Right atrium auricular region (tissue), 2 donors: ENCODE results near the gene HES2. TPM values are rescaled to one million over a fixed set of nuclear protein-coding genes. Genes with fewer than 3 reads are reported as not detected.

Experiments used
- microRNA-seq, 2 donors: library from miRNA; unstranded; fragments of <30 nt; microRNA quantifications; one replicate each; pipeline ENCODE4, GENCODE V29; 2016 to 2017; ENCODE audit warnings: borderline number of aligned reads in 2 of 2, borderline replicate concordance in 1 of 2
- total RNA-seq, 2 donors: library from RNA; depleted of rRNA; stranded (reverse); fragments of >200 nt; gene quantifications; one replicate each; pipeline ENCODE4 v1.1.0, GENCODE V29; 2016

The HES2 gene
- total RNA-seq, 2 donors from 2014 or later = not detected

Small RNAs within 50 kb of the gene (microRNA-seq; reads per million reads assigned to microRNA genes)
- gene MIR4252 = 0 reads per million in 2 donors

Other genes with a start within 250 kb of the HES2 start
- gene CHD5, start 239.6 kb downstream of the HES2 start, total RNA-seq = 1 to 10 TPM in 1 of 2 donors, under 1 TPM in 1; 0.07 to 2.0 TPM
- 100 to 1,000 TPM in 1 of 2 donors, 10 to 100 TPM in 1; 75.4 to 115 TPM for gene RPL22, start 220.3 kb downstream of the HES2 start, total RNA-seq
- gene RNF207, start 213.8 kb downstream of the HES2 start, total RNA-seq = 10 to 100 TPM; 28.9 to 53.0 TPM
- gene ICMT, start 184.0 kb downstream of the HES2 start, total RNA-seq = 10 to 100 TPM; 71.4 to 74.4 TPM
- not detected for gene HES3, start 175.7 kb downstream of the HES2 start, total RNA-seq
- 10 to 100 TPM in 1 of 2 donors, 1 to 10 TPM in 1; 7.6 to 17.4 TPM for gene GPR153, start 158.8 kb downstream of the HES2 start, total RNA-seq
- 10 to 100 TPM in 1 of 2 donors, 1 to 10 TPM in 1; 6.6 to 10.7 TPM for gene ACOT7, start 26.2 kb downstream of the HES2 start, total RNA-seq
- gene ESPN, start 4.9 kb upstream of the HES2 start, total RNA-seq = under 1 TPM in 1 of 2 donors, not detected in 1; 0.47 TPM
- gene TNFRSF25, start 46.3 kb upstream of the HES2 start, total RNA-seq = 1 to 10 TPM; 4.4 to 7.4 TPM
- 1 to 10 TPM; 7.0 to 7.9 TPM for gene PLEKHG5, start 71.7 kb upstream of the HES2 start, total RNA-seq
- 10 to 100 TPM; 15.4 to 15.6 TPM for gene NOL9, start 134.6 kb upstream of the HES2 start, total RNA-seq
- gene TAS1R1, start 135.4 kb upstream of the HES2 start, total RNA-seq = not detected
- gene ZBTB48, start 160.1 kb upstream of the HES2 start, total RNA-seq = 1 to 10 TPM; 4.0 to 9.0 TPM
- 10 to 100 TPM; 61.6 to 83.0 TPM for gene KLHL21, start 182.9 kb upstream of the HES2 start, total RNA-seq
- gene PHF13, start 193.8 kb upstream of the HES2 start, total RNA-seq = 1 to 10 TPM; 5.0 to 8.1 TPM
- 10 to 100 TPM; 14.6 to 21.4 TPM for gene THAP3, start 204.9 kb upstream of the HES2 start, total RNA-seq